GM19468 (cell line): ENCODE results near the gene HTRA3.

Source experiments
- ATAC-seq: cut with Tn5 transposase; IDR thresholded peaks from one replicate; pipeline ENCODE4 v1.9.1; 2021; ENCODE audit warnings: mild to moderate bottlenecking, moderate library complexity, moderate number of reproducible peaks; ENCODE audit not compliant: unreplicated experiment; ENCODE audit errors: extremely low read depth

HTRA3 gene

GRCh38 chr4:8350841-8351461 is 81.4 kb downstream of the HTRA3 start:
- no peak for ATAC-seq

GRCh38 chr4:8351931-8352367 is 82.4 kb downstream of the HTRA3 start:
- no peak for ATAC-seq

GRCh38 chr4:8352368-8353157 is 83.0 kb downstream of the HTRA3 start:
- ATAC-seq: no peak

GRCh38 chr4:8353158-8353669 is 83.7 kb downstream of the HTRA3 start:
- no peak for ATAC-seq

- no peak for ATAC-seq
Measured at GRCh38 chr4:8353912-8354453, 84.4 kb downstream of the HTRA3 start.

- no peak for ATAC-seq
Measured at GRCh38 chr4:8355306-8355705, 85.8 kb downstream of the HTRA3 start.

GRCh38 chr4:8355864-8356565 is 86.5 kb downstream of the HTRA3 start:
- no peak for ATAC-seq
